Lower leg skin (tissue), 4 donors: ENCODE measurements around the gene OSBPL5. TPM values are rescaled to one million over a fixed set of nuclear protein-coding genes. Genes with fewer than 3 reads are reported as not detected.

Experiments used
- DNase-seq, 2 donors: peaks; one replicate each; pipeline ENCODE4 v3.0.0-alpha.2; 2019; ENCODE audit warnings: low spot score in 2 of 2
- H3K4me3 ChIP-seq: fragments of 200-600 bp; sonication (generic); 2 replicates; pipeline ENCODE4 v1.5.1; 2017; ENCODE audit warnings: mild to moderate bottlenecking, low read depth; ENCODE audit not compliant: poor library complexity, severe bottlenecking
- CTCF ChIP-seq, 3 donors: fragments of 450-650 bp; IDR thresholded peaks; one replicate each; pipeline ENCODE4 v1.5.1; 2016; ENCODE audit warnings: antibody characterized with exemption in 3 of 3, mild to moderate bottlenecking in 3 of 3, moderate library complexity in 2 of 3
- POLR2A ChIP-seq, 2 donors: fragments of 450-650 bp; IDR thresholded peaks; one replicate each; pipeline ENCODE4 v1.6.1; 2016 to 2017; ENCODE audit warnings: antibody characterized with exemption in 2 of 2, mild to moderate bottlenecking in 1 of 2, moderate library complexity in 1 of 2
- WGBS, 2 donors: methylation state at CpG; one replicate each; pipeline ENCODE4 v1.1.5; 2018; 5-methylcytosine and 5-hydroxymethylcytosine counted together
- intact Hi-C: fragments of 100-400 bp; cut with DNase I; formaldehyde crosslinking; loops from one replicate; pipeline ENCODE4 v1.15.0; 2023; ENCODE audit warnings: low total_unique reads
- total RNA-seq, 4 donors: library from RNA; depleted of rRNA; stranded (reverse); fragments of >200 nt; gene quantifications; one replicate each; pipeline ENCODE4 v1.1.0, GENCODE V29; 2016

Gene OSBPL5
- total RNA-seq, 4 donors from 2014 or later = 39.0 to 77.4 (median 64.2) TPM

DNA sequence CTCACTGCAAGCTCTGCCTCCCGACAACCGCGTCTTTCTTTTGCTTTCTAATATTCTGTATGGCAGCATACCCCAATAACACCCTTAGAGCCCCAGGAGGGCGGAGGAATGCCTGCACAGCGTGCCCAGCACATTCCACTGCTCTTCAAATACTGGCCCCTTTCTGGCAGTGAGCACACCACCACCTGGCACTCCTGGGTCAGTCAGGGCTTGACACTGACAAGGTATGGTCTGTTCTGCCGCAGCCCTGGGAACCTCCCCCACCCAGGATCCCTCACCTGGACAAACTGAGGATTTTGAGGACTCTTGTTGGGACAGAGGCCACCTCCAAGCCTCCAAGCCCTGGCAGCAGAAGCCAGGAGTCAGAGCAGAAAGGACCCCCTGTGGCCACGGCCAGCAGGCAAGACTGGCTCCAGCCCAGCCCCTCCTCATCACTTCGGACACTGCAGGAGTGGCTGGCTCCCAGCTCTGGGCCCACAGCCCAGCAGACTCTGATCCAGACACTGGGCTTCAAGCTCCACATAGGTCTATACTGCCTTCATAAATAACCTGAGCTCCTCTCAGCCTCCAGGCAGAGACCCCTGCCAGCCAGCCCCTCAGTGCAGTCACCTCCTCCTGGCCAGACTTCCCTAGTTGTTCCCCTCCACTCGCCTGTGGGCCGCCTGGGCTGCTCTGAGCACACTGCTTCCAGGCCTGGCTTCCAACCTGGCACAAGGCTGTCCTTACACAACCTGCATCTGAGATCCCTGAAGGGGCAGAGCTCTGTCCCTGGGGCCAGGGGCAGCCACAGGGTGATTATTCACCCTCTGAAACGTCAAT lies 122.4 kb downstream of the OSBPL5 start:
- 72 to 73% methylated on average over 8 to 10 of the region's 11 CpGs for WGBS, 2 donors

GRCh38 chr11:3041699-3042441 lies 123.2 kb downstream of the OSBPL5 start:
- TF ChIP-seq CTCF (IDR thresholded peaks at IDR 0.05) (no peak), POLR2A (IDR thresholded peaks at IDR 0.05) (no peak)

More for the DNA sequence above, 122.4 kb downstream of the OSBPL5 start:
- no peak overlapping the region for H3K4me3 ChIP-seq
- TF ChIP-seq CTCF (IDR thresholded peaks at IDR 0.05) = no peak
- TF ChIP-seq POLR2A (IDR thresholded peaks at IDR 0.05) = no peak
- DNase-seq = no peak
- intact Hi-C loops = no loop called here

GRCh38 chr11:3040881-3041280 lies 124.2 kb downstream of the OSBPL5 start:
- intact Hi-C loops = no loop called here
- no peak for DNase-seq
- H3K4me3 ChIP-seq = no peak overlapping the region
- TF ChIP-seq POLR2A (IDR thresholded peaks at IDR 0.05) (no peak), CTCF (IDR thresholded peaks at IDR 0.05) (no peak)
- 86 to 91% methylated on average over 9 of the region's 9 CpGs for WGBS, 2 donors

More at GRCh38 chr11:3041699-3042441, 123.2 kb downstream of the OSBPL5 start:
- H3K4me3 ChIP-seq = no peak overlapping the region
- 73 to 81% methylated on average over 17 of the region's 17 CpGs for WGBS, 2 donors
- intact Hi-C loops = no loop called here
- DNase-seq = no peak

- TF ChIP-seq POLR2A (IDR thresholded peaks at IDR 0.05) (no peak), CTCF (IDR thresholded peaks at IDR 0.05) (no peak)
- WGBS, 2 donors = 61 to 76% methylated on average over 12 of the region's 12 CpGs
- DNase-seq = no peak
- intact Hi-C loops = loop anchor here (5.0 kb wide), 2 partner anchors 54 to 179 kb away; partner anchors contain the start of gene MRGPRG
- no peak overlapping the region for H3K4me3 ChIP-seq
Measured at GRCh38 chr11:3037945-3038271, 127.2 kb downstream of the OSBPL5 start.

Other genes with a start within 250 kb of the OSBPL5 start
- gene PHLDA2, start 235.9 kb downstream of the OSBPL5 start, total RNA-seq = 10 to 100 TPM in 1 of 4 donors, 1 to 10 TPM in 3; 5.1 to 16.0 (median 7.4) TPM
- 10 to 100 TPM; 67.2 to 99.0 (median 82.4) TPM for gene NAP1L4, start 173.0 kb downstream of the OSBPL5 start, total RNA-seq
- gene CARS1, start 107.9 kb downstream of the OSBPL5 start, total RNA-seq = 10 to 100 TPM; 56.7 to 63.0 (median 60.7) TPM
- not detected for gene MRGPRG, start 53.5 kb upstream of the OSBPL5 start, total RNA-seq
- gene MRGPRE, start 67.1 kb upstream of the OSBPL5 start, total RNA-seq = not detected
- gene ZNF195, start 213.8 kb upstream of the OSBPL5 start, total RNA-seq = 10 to 100 TPM in 3 of 4 donors, 1 to 10 TPM in 1; 8.7 to 25.4 (median 11.1) TPM